H9 (cell line): Measurements from ENCODE around the gene ATP6V1D. TPM values are rescaled to one million over a fixed set of nuclear protein-coding genes. Genes with fewer than 3 reads are reported as not detected.

Experiments
- DNase-seq: peaks from one replicate; pipeline ENCODE4 v3.0.0-alpha.2; 2017
- H2AFZ ChIP-seq: one replicate; pipeline ENCODE4 v1.6.1; 2013; ENCODE audit warnings: mild to moderate bottlenecking, low read length, control low read depth, moderate library complexity
- H2AK5ac ChIP-seq: 2 replicates; pipeline ENCODE4 v1.6.1; 2013; ENCODE audit warnings: low read length, control low read depth, mixed read lengths; ENCODE audit not compliant: insufficient read length
- H2BK120ac ChIP-seq: one replicate; pipeline ENCODE4 v1.6.1; 2013; ENCODE audit warnings: low read depth, mild to moderate bottlenecking, low read length, control low read depth, inconsistent platforms; ENCODE audit not compliant: poor library complexity, severe bottlenecking
- H2BK12ac ChIP-seq: 2 replicates; pipeline ENCODE4 v1.6.1; 2013; ENCODE audit warnings: low read length, control low read depth, mixed read lengths, low read depth; ENCODE audit not compliant: insufficient read length
- H2BK15ac ChIP-seq: 2 replicates; pipeline ENCODE4 v1.6.1; 2013; ENCODE audit warnings: low read depth, low read length, control low read depth
- H2BK20ac ChIP-seq: one replicate; pipeline ENCODE4 v1.6.1; 2013; ENCODE audit warnings: low read depth, mild to moderate bottlenecking, low read length, control low read depth, inconsistent platforms; ENCODE audit not compliant: poor library complexity, severe bottlenecking
- H2BK5ac ChIP-seq: 2 replicates; pipeline ENCODE4 v1.6.1; 2013; ENCODE audit warnings: low read length, control low read depth, mixed read lengths; ENCODE audit not compliant: insufficient read length
- H3K14ac ChIP-seq: 2 replicates; pipeline ENCODE4 v1.6.1; 2013; ENCODE audit warnings: low read length, control low read depth; ENCODE audit not compliant: insufficient read depth
- H3K18ac ChIP-seq: 2 replicates; pipeline ENCODE4 v1.6.1; 2013; ENCODE audit warnings: low read depth, mild to moderate bottlenecking, mixed read lengths, low read length, control low read depth; ENCODE audit not compliant: insufficient read length
- H3K23ac ChIP-seq: 2 replicates; pipeline ENCODE4 v1.6.1; 2013; ENCODE audit warnings: low read length, control low read depth, mixed read lengths, low read depth; ENCODE audit not compliant: insufficient read length
- H3K23me2 ChIP-seq: 2 replicates; pipeline ENCODE4 v1.6.1; 2013; ENCODE audit warnings: low read depth, mild to moderate bottlenecking, mixed read lengths, low read length, control low read depth; ENCODE audit not compliant: insufficient read length, poor library complexity, severe bottlenecking
- H3K27ac ChIP-seq: 2 replicates; pipeline ENCODE4 v1.5.1; 2013; ENCODE audit warnings: low read length, control low read depth, mixed read lengths, low read depth; ENCODE audit not compliant: insufficient read length
- H3K27me3 ChIP-seq: 2 replicates; pipeline ENCODE4 v1.6.1; 2013; ENCODE audit warnings: low read length, control low read depth, inconsistent platforms; ENCODE audit not compliant: insufficient read depth
- H3K4ac ChIP-seq: 2 replicates; pipeline ENCODE4 v1.6.1; 2013; ENCODE audit warnings: low read depth, mild to moderate bottlenecking, control low read depth, inconsistent platforms, low read length, moderate library complexity
- H3K4me1 ChIP-seq: 2 replicates; pipeline ENCODE4 v1.6.1; 2013; ENCODE audit warnings: low read length, control low read depth, inconsistent platforms; ENCODE audit not compliant: insufficient read depth
- H3K4me2 ChIP-seq: 2 replicates; pipeline ENCODE4 v1.6.1; 2013; ENCODE audit warnings: low read length, control low read depth, mixed read lengths; ENCODE audit not compliant: insufficient read length, insufficient read depth
- H3K56ac ChIP-seq: 2 replicates; pipeline ENCODE4 v1.6.1; 2013; ENCODE audit warnings: low read depth, mild to moderate bottlenecking, mixed read lengths, low read length, control low read depth; ENCODE audit not compliant: insufficient read length
- H3K79me1 ChIP-seq: 2 replicates; pipeline ENCODE4 v1.6.1; 2013; ENCODE audit warnings: low read depth, mild to moderate bottlenecking, moderate library complexity, low read length, control low read depth, inconsistent platforms; ENCODE audit not compliant: insufficient read depth, poor library complexity, severe bottlenecking
- H3K79me2 ChIP-seq: 2 replicates; pipeline ENCODE4 v1.6.1; 2013; ENCODE audit warnings: low read length, control low read depth, inconsistent platforms; ENCODE audit not compliant: insufficient read depth
- H3K9ac ChIP-seq: 2 replicates; pipeline ENCODE4 v1.6.1; 2013; ENCODE audit warnings: low read length, control low read depth, mixed read lengths; ENCODE audit not compliant: insufficient read length; ENCODE audit errors: extremely low read depth
- H3K9me3 ChIP-seq: one replicate; pipeline ENCODE4 v1.6.1; 2013; ENCODE audit warnings: low read depth, low read length, inconsistent platforms; ENCODE audit not compliant: control insufficient read depth
- H3T11ph ChIP-seq: one replicate; pipeline ENCODE4 v1.6.1; 2013; ENCODE audit warnings: mild to moderate bottlenecking, low read length, control low read depth, inconsistent platforms
- H4K20me1 ChIP-seq: one replicate; pipeline ENCODE4 v1.6.1; 2013; ENCODE audit not compliant: control insufficient read depth, insufficient read length, insufficient read depth
- H4K5ac ChIP-seq: 2 replicates; pipeline ENCODE4 v1.6.1; 2013; ENCODE audit warnings: low read depth, mild to moderate bottlenecking, mixed read lengths, low read length, control low read depth; ENCODE audit not compliant: insufficient read length
- H4K8ac ChIP-seq: replicated peaks from 2 replicates; pipeline ENCODE4 v1.6.1; 2013; ENCODE audit warnings: low read length, control low read depth, mixed read lengths, low read depth; ENCODE audit not compliant: insufficient read length
- H4K91ac ChIP-seq: 2 replicates; pipeline ENCODE4 v1.6.1; 2013; ENCODE audit warnings: low read depth, mild to moderate bottlenecking, moderate library complexity, mixed read lengths, low read length, control low read depth; ENCODE audit not compliant: insufficient read length
- H3K27ac Mint-ChIP-seq, 3 experiments: 2 replicates in 2 of 3; 3 replicates in 1 of 3; pipeline ENCODE4 v1.8.0; 2020 to 2021; ENCODE audit warnings: mixed read lengths in 3 of 3, mild to moderate bottlenecking in 1 of 3, moderate library complexity in 1 of 3
- H3K27me3 Mint-ChIP-seq: 2 replicates; pipeline ENCODE4 v1.8.0; 2021; ENCODE audit warnings: low read depth, mild to moderate bottlenecking, moderate library complexity, mixed read lengths
- H3K36me3 Mint-ChIP-seq, 3 experiments: 2 replicates in 2 of 3; 3 replicates in 1 of 3; pipeline ENCODE4 v1.8.0; 2020 to 2021; ENCODE audit warnings: low read depth in 3 of 3, mixed read lengths in 3 of 3; ENCODE audit not compliant: insufficient read depth in 1 of 3
- H3K4me1 Mint-ChIP-seq, 2 experiments: 2 replicates each; pipeline ENCODE4 v1.8.0; 2020; ENCODE audit warnings: mixed read lengths in 2 of 2
- H3K4me3 Mint-ChIP-seq, 2 experiments: 2 replicates in 1 of 2; 3 replicates in 1 of 2; pipeline ENCODE4 v1.8.0; 2020 to 2021; ENCODE audit warnings: mild to moderate bottlenecking in 2 of 2, mixed read lengths in 2 of 2, moderate library complexity in 1 of 2
- H3K9me3 Mint-ChIP-seq, 2 experiments: 2 replicates in 1 of 2; 3 replicates in 1 of 2; pipeline ENCODE4 v1.8.0; 2020; ENCODE audit warnings: mild to moderate bottlenecking in 2 of 2, mixed read lengths in 2 of 2, moderate library complexity in 1 of 2
- WGBS: extraction: QIAGEN DNeasy Blood & Tissue Kit; methylation state at CpG from one replicate; pipeline ENCODE4 v1.1.7; 2013; ENCODE audit warnings: missing lambda C conversion rate, low lambda C conversion rate, mixed read lengths; ENCODE audit not compliant: insufficient read length; ENCODE audit errors: extremely low coverage; 5-methylcytosine and 5-hydroxymethylcytosine counted together
- total RNA-seq: library from RNA; stranded (reverse); gene quantifications from 2 replicates; pipeline ENCODE4 v1.2.1, GENCODE V29; 2021
- TF ChIP-seq, protein P1 (sequence below): fragments of 200-600 bp; sonication (generic); conservative IDR thresholded peaks from 3 replicates; pipeline ENCODE4 v1.8.0; 2021; ENCODE audit warnings: antibody characterized with exemption, mild to moderate bottlenecking

Gene ATP6V1D
- total RNA-seq, 1 experiment from 2014 or later = 85.7 TPM

DNA sequence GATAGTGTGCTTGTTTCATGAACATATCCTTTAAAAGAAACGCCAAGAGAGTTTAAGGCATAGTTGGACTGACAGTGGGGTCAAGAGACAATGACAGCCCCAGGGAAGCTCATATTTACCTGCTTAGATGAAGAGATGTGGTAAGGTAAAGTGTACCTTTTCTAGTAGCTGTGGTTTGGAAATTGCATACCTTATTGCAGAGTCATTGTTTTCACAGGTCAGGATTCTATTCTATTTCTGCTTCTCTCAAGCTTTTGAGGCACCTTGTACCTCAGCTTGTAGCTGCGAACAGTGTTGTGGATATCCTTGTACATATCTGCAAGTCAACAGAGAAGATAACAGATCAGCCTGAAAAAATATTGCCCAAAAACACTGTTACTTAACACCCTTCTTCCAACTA lies 47.7 kb downstream of the ATP6V1D start:
- Histone ChIP-seq H4K8ac (no peak overlapping the region), H2BK5ac (no peak overlapping the region), H2AFZ (no peak overlapping the region), H3K4me1 (no peaks in the 10 kb centered on the region), H2BK120ac (no peak overlapping the region), H3K23ac (no peak overlapping the region), H3K79me2 (no peaks in the 10 kb centered on the region), H3K79me1 (no peaks in the 10 kb centered on the region), H2BK15ac (no peak overlapping the region), H2BK12ac (no peak overlapping the region), H3K27me3 (no peaks in the 10 kb centered on the region), H3K23me2 (no peaks in the 10 kb centered on the region), H3K18ac (no peak overlapping the region), H3T11ph (no peak overlapping the region), H3K9me3 (no peaks in the 10 kb centered on the region), H2AK5ac (no peak overlapping the region), H4K5ac (no peak overlapping the region), H3K14ac (no peak overlapping the region), H3K4ac (no peak overlapping the region), H3K27ac (no peak overlapping the region), H4K91ac (no peak overlapping the region), H4K20me1 (no peaks in the 10 kb centered on the region), H3K4me2 (no peak overlapping the region), H3K9ac (no peak overlapping the region), H2BK20ac (no peak overlapping the region), H3K56ac (no peak overlapping the region)
- H3K36me3 Mint-ChIP-seq = peaks cover 0 to 7% (median 0%) of the 10 kb centered on the region in 3 experiments; a peak in 2 of 7 replicates
- WGBS = no CpG with 5 or more reads among the region's 2 CpGs
- no peaks in the 10 kb centered on the region for H3K9me3 Mint-ChIP-seq
- H3K27me3 Mint-ChIP-seq = no peaks in the 10 kb centered on the region
- TF ChIP-seq, protein P1, sequence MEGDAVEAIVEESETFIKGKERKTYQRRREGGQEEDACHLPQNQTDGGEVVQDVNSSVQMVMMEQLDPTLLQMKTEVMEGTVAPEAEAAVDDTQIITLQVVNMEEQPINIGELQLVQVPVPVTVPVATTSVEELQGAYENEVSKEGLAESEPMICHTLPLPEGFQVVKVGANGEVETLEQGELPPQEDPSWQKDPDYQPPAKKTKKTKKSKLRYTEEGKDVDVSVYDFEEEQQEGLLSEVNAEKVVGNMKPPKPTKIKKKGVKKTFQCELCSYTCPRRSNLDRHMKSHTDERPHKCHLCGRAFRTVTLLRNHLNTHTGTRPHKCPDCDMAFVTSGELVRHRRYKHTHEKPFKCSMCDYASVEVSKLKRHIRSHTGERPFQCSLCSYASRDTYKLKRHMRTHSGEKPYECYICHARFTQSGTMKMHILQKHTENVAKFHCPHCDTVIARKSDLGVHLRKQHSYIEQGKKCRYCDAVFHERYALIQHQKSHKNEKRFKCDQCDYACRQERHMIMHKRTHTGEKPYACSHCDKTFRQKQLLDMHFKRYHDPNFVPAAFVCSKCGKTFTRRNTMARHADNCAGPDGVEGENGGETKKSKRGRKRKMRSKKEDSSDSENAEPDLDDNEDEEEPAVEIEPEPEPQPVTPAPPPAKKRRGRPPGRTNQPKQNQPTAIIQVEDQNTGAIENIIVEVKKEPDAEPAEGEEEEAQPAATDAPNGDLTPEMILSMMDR = no peak
- no peak overlapping the region for H3K4me3 Mint-ChIP-seq
- DNase-seq = no peak
- no peak overlapping the region for H3K27ac Mint-ChIP-seq
- H3K4me1 Mint-ChIP-seq = no peaks in the 10 kb centered on the region

Other genes with a start within 250 kb of the ATP6V1D start
- not detected in 2 replicates for gene GARIN2, start 170.4 kb downstream of the ATP6V1D start, total RNA-seq
- 17.3 and 18.0 TPM in 2 replicates for gene PALS1, start 118.4 kb downstream of the ATP6V1D start, total RNA-seq
- 164 and 165 TPM in 2 replicates for gene EIF2S1, start 524 bp upstream of the ATP6V1D start, total RNA-seq
- not detected in 2 replicates for gene PLEK2, start 52.4 kb upstream of the ATP6V1D start, total RNA-seq
- gene TMEM229B, start 128.9 kb upstream of the ATP6V1D start, total RNA-seq = 0.22 and 0.24 TPM in 2 replicates
- 26.9 and 35.3 TPM in 2 replicates for gene PLEKHH1, start 173.5 kb upstream of the ATP6V1D start, total RNA-seq
- 9.3 and 9.4 TPM in 2 replicates for gene PIGH, start 240.5 kb upstream of the ATP6V1D start, total RNA-seq